PFSK-1 (cell line): ENCODE measurements around the gene ZBTB34.

Experiments
- FOXP2 ChIP-seq: optimal IDR thresholded peaks from 2 replicates; pipeline ENCODE3; 2011; ENCODE audit warnings: borderline replicate concordance, control low read depth, inconsistent platforms; ENCODE audit not compliant: insufficient read depth; ENCODE audit errors: extremely low read length, extremely low read depth
- POLR2AphosphoS5 ChIP-seq: IDR thresholded peaks from 2 replicates; pipeline ENCODE4 v1.6.1; 2012; ENCODE audit warnings: low read depth, mild to moderate bottlenecking, control low read depth, low read length, moderate library complexity
- SIN3A ChIP-seq: IDR thresholded peaks from 2 replicates; pipeline ENCODE4 v1.6.1; 2012; ENCODE audit warnings: mild to moderate bottlenecking, low read length, moderate library complexity, borderline replicate concordance; ENCODE audit not compliant: insufficient read depth
- TAF1 ChIP-seq: IDR thresholded peaks from 2 replicates; pipeline ENCODE4 v1.6.1; 2012; ENCODE audit warnings: low read length, control low read depth, borderline replicate concordance; ENCODE audit not compliant: insufficient read depth
- TF ChIP-seq, protein P1 (sequence below), 2 experiments: IDR thresholded peaks; 2 replicates each; pipeline versions ENCODE4 v1.6.1 to v1.8.0; 2011 to 2012; ENCODE audit warnings: low read depth in 2 of 2, low read length in 2 of 2, control low read depth in 1 of 2, inconsistent platforms in 1 of 2, mild to moderate bottlenecking in 1 of 2, moderate library complexity in 1 of 2; ENCODE audit not compliant: insufficient read depth in 1 of 2

Gene ZBTB34

DNA sequence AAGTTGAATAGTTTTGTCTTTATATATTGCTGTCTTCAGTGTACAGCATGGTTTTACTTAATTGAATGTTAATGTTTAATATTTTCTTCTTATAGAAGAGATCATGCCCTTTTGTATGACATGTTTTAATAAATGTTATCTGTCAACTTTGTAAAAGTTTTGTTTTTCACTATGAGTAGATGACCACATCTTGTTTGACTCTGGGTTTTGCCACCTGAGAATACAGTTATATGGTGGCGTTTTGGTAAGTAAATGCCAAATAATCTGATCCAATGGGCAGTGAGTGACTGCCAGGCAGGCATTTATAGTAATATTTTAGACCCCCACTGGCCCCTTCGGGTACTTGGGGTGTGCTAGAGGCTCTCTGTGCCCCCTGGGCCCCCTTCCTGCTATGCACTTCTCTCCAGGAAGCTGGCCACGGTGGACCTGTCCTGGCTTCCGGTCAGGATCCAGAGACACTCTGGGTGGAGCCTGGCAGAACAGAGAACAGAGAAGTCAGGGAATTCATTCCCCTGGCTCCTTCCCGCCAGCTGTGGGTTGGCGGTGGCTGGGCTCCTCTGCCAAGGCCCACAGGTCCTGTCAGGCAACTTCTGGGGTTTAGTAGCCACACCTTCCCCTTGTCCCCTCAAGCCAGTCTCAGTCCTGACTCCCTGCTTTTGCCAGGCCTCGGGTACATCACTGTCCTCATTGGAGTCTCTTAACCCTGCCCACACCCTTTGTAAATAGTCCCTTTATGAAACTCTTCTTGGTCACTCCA, 22.2 kb upstream of the ZBTB34 start:
- TF ChIP-seq POLR2AphosphoS5 = no peak
- no peak for TF ChIP-seq TAF1
- TF ChIP-seq, protein P1, sequence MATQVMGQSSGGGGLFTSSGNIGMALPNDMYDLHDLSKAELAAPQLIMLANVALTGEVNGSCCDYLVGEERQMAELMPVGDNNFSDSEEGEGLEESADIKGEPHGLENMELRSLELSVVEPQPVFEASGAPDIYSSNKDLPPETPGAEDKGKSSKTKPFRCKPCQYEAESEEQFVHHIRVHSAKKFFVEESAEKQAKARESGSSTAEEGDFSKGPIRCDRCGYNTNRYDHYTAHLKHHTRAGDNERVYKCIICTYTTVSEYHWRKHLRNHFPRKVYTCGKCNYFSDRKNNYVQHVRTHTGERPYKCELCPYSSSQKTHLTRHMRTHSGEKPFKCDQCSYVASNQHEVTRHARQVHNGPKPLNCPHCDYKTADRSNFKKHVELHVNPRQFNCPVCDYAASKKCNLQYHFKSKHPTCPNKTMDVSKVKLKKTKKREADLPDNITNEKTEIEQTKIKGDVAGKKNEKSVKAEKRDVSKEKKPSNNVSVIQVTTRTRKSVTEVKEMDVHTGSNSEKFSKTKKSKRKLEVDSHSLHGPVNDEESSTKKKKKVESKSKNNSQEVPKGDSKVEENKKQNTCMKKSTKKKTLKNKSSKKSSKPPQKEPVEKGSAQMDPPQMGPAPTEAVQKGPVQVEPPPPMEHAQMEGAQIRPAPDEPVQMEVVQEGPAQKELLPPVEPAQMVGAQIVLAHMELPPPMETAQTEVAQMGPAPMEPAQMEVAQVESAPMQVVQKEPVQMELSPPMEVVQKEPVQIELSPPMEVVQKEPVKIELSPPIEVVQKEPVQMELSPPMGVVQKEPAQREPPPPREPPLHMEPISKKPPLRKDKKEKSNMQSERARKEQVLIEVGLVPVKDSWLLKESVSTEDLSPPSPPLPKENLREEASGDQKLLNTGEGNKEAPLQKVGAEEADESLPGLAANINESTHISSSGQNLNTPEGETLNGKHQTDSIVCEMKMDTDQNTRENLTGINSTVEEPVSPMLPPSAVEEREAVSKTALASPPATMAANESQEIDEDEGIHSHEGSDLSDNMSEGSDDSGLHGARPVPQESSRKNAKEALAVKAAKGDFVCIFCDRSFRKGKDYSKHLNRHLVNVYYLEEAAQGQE (IDR thresholded peaks at IDR 0.05; ENCODE audit: insufficient read depth in 1 of 2, low read depth in 2 of 2, low read length in 2 of 2) = no peak
- no peak for TF ChIP-seq SIN3A
- TF ChIP-seq FOXP2 = no peak

DNA sequence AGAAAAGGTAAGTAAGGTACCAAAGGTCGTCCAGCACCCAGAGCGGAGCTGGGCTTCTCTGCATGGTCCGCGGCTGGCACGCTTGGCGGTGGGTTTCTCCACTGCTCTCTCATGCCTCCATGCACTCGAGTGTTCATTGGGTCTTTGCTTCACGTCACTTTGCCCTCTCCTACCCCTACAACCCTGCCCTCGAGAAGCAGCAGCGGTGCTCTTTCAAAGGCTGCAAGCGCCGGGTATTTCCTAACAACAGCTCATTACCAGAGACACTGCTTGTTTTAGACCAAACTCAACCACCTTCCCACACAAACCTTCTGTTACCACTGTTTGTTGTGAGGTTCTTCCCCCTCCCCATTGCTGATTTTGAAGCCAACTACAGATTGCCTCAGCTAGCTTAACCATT, 21.5 kb upstream of the ZBTB34 start:
- TF ChIP-seq, protein P1 (IDR thresholded peaks at IDR 0.05; ENCODE audit: insufficient read depth in 1 of 2, low read depth in 2 of 2, low read length in 2 of 2) = no peak
- TF ChIP-seq FOXP2 (no peak), POLR2AphosphoS5 (no peak), SIN3A (no peak), TAF1 (no peak)

DNA sequence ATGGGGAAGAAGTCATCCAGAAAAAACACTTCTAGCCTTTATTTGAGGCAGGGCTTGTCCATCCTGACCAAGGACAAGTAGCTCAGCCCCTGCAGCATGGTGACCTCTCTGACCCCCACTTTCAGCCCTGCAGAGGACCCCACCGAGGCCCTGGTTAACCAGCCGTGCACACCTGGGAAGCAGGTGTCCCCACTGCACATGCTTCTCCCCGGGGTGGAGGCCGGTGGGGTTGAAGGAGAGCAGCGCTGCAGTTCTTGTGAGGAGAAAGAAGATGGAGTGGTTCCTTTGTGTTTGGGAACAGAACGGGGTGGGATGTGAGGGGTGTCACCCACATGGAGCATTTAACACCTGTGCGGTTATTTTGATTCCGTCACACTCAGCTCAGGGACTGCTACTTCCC, 21.1 kb upstream of the ZBTB34 start:
- TF ChIP-seq, protein P1 (IDR thresholded peaks at IDR 0.05; ENCODE audit: insufficient read depth in 1 of 2, low read depth in 2 of 2, low read length in 2 of 2) = no peak
- TF ChIP-seq SIN3A = no peak
- TF ChIP-seq FOXP2 = no peak
- TF ChIP-seq POLR2AphosphoS5 = no peak
- TF ChIP-seq TAF1 = no peak

DNA sequence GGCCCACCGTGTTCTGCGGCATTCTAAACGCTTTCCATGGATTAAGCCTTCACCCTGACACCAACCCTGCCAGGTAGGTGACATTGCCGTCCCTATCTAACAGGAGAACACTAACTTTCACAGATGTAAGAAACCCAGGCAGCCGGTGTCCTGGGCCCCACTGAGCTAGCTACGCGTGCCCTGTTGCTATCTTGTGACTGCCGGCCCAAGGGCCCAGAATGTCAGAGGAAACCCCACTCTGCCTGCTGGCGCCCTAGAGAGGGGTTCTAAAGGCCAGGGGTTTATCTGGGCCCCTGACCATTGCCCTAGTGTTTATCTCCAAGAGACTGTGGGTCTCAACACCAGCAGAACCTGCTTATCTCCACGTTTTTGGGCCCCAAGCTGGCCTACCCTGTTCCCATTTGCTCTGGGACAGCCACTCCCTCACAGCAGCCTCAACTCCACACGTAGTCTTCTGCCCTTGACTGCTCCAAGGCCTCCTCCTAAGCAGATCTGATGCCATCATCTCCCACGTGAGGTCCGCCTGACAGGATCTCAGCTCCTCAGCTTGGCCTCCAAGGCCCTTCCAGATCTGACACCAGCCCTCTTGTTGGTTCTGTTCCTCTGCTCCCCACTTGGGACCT, 18.1 kb upstream of the ZBTB34 start:
- TF ChIP-seq FOXP2 (no peak), POLR2AphosphoS5 (no peak), SIN3A (no peak), TAF1 (no peak)

DNA sequence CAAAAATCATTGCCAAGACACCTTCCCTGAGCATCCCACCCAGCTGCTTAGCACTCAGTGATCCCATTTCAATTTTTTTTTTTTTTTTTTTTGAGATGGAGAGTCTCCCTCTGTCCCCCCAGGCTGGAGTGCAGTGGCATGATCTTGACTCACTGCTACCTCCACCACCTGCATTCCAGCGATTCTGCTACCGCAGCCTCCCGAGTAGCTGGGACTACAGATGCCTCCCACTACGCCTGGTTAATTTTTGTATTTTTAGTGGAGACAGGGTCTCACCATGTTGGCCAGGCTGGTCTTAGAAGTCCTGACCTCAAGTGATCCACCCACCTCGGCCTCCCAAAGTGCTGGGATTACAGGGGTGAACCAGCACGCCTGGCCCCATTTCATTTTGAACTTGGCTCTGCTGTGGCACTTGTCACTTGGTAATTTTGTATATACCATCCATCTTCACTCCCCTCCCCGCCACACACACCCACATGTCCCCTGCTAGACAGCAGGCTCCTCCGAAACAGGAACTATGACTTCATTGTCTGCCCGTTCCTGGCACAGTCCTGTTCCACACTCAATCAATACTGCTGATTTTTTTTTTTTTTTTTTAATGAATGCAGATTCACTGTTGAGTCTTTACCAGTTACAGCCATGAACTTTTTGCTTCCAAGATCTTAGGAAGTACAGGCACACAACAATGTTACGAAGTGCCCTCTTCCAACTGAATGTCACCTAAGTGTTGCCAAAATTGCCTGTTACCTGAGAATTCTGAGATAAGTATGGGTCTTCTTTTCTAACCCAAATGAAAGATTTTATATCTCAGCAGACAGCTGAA, 17.3 kb upstream of the ZBTB34 start:
- TF ChIP-seq POLR2AphosphoS5 (no peak), SIN3A (no peak), TAF1 (no peak)

DNA sequence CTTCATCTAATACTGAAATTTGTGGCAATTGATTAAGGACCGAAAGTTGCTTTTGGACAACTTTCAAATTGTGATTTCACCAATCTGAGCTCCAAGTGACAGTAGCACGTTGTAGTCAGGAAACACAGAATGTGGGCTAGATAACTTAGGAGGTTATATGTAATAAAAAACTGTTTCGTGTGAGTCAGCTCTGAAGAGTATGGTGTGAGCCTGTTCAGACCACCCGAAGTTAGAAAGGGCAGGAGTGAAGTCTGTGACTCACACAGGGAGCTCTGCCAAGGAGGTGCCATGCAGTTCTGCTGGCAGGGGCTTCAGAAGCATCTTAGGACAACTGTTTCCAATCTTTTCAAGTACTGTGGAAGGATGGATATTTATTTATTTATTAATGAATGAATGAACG, 16.4 kb upstream of the ZBTB34 start:
- TF ChIP-seq, protein P1 (IDR thresholded peaks at IDR 0.05; ENCODE audit: insufficient read depth in 1 of 2, low read depth in 2 of 2, low read length in 2 of 2) = no peak
- TF ChIP-seq FOXP2 (no peak), TAF1 (no peak), POLR2AphosphoS5 (no peak)
